Stimulated activated effector memory CD8-positive, alpha-beta T cell treated with anti-CD3 and anti-CD28 coated beads, Interleukin-12 subunit alpha, Interleukin-12 subunit beta, amount 100 ng/mL, for 72 hours (primary cell): ENCODE data around the gene MYO1E.

Experiments
- ATAC-seq: fragments of 150-1000 bp; cut with Tn5 transposase; 2 replicates; pipeline ENCODE4 v1.10.0; 2021
- DNase-seq, 2 donors: peaks; one replicate each; pipeline ENCODE4 v3.0.0; 2021 to 2022; ENCODE audit warnings: low spot score in 2 of 2
- H3K27ac Mint-ChIP-seq: one replicate; pipeline ENCODE4 v1.8.0; 2022; ENCODE audit warnings: mild to moderate bottlenecking, mixed read lengths
- H3K36me3 Mint-ChIP-seq: one replicate; pipeline ENCODE4 v1.8.0; 2022; ENCODE audit warnings: mild to moderate bottlenecking, mixed read lengths
- H3K4me1 Mint-ChIP-seq: one replicate; pipeline ENCODE4 v1.8.0; 2022; ENCODE audit warnings: mixed read lengths
- H3K4me3 Mint-ChIP-seq: one replicate; pipeline ENCODE4 v1.8.0; 2022; ENCODE audit warnings: mild to moderate bottlenecking, mixed read lengths
- H3K9me3 Mint-ChIP-seq: one replicate; pipeline ENCODE4 v1.8.0; 2022; ENCODE audit warnings: mixed read lengths

Gene MYO1E

GRCh38 chr15:59116771-59117170 is 255.9 kb downstream of the MYO1E start:
- no peaks in the 10 kb centered on the region for H3K4me1 Mint-ChIP-seq
- no peak overlapping the region for H3K4me3 Mint-ChIP-seq
- DNase-seq (no peak), ATAC-seq (no peak)
- no peaks in the 10 kb centered on the region for H3K9me3 Mint-ChIP-seq
- H3K27ac Mint-ChIP-seq, result no peak overlapping the region
- peaks cover 56% of the 10 kb centered on the region for H3K36me3 Mint-ChIP-seq

DNA sequence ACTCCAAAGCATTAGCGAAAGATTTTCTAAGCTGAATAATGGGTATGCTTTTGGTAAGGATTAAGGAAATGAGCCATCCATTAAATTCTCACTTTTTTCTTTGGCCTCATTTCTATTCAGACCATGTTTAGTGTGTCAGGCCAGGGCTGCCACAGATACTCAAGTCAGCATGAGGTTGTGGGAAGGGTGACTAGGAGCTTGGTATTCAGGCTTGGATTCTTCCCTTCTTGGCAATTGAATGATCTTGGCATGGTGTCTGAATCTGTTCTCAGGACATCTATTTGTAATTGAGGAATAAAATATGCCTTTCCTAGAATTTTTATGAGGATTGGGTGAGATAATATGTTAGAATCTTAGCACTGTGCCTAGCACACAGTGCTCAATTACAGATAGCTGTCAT is 256.5 kb downstream of the MYO1E start:
- no peak overlapping the region for H3K4me3 Mint-ChIP-seq
- ATAC-seq, result no peak
- DNase-seq, result no peak
- H3K27ac Mint-ChIP-seq, result no peak overlapping the region
- H3K9me3 Mint-ChIP-seq, result no peaks in the 10 kb centered on the region
- peaks cover 57% of the 10 kb centered on the region for H3K36me3 Mint-ChIP-seq
- no peaks in the 10 kb centered on the region for H3K4me1 Mint-ChIP-seq

GRCh38 chr15:59115047-59115446 is 257.6 kb downstream of the MYO1E start:
- H3K36me3 Mint-ChIP-seq, result peaks cover 57% of the 10 kb centered on the region
- no peak for ATAC-seq
- H3K9me3 Mint-ChIP-seq, result no peaks in the 10 kb centered on the region
- no peak overlapping the region for H3K27ac Mint-ChIP-seq
- no peak overlapping the region for H3K4me3 Mint-ChIP-seq
- H3K4me1 Mint-ChIP-seq, result no peaks in the 10 kb centered on the region
- no peak for DNase-seq

DNA sequence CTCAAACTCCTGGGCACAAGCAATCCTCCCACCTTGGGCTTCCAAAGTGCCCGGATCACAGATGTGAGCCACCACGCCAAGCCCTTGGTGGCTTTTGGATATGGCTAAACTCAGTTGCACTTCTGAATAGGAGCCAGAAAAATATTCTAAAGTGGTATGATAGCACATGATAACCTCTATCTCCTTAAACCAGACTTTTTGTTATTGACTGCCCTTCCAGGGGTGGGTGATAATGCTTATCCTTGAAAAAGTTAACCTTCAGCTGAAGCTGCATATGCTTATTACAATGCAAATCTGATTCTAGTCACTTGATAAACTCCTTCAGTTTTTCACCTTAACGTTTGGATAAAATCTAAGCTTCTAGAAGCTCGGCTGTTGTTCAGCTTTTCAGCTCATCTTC is 261.4 kb downstream of the MYO1E start:
- Mint-ChIP-seq H3K4me3 (no peak overlapping the region), H3K27ac (no peak overlapping the region), H3K4me1 (no peaks in the 10 kb centered on the region), H3K9me3 (no peaks in the 10 kb centered on the region), H3K36me3 (peaks cover 59% of the 10 kb centered on the region)
- ATAC-seq, result no peak
- DNase-seq, result no peak

DNA sequence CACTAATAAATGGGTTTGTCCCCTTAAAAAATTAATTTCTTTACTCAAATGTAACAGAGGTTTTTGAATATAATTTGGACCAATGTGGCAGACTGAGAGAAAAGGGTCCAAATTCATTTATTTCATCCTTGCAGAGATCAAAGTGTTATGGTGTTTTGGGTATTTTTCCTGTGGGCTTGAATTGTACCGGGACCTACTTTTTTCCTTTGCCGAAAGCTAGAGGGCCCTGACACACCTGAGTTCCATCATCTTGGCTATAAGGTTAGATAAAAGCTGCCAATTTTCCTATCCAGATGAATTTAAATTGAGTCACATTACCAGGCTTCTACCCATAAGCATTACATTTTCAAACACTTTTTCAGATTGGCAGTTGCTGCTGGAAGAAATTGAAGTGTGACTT is 266.8 kb downstream of the MYO1E start:
- DNase-seq, result no peak
- peak overlapping the region; percentile 97 for H3K27ac Mint-ChIP-seq

GRCh38 chr15:59104912-59105732 is 267.5 kb downstream of the MYO1E start, which contains the start of gene CCNB2:
TSS of gene CCNB2 (plus strand) at chr15:59105146. CDS start at chr15:59105269, 123 bp downstream.
- no peaks in the 10 kb centered on the region for H3K9me3 Mint-ChIP-seq
- H3K27ac Mint-ChIP-seq, result peak within 1 kb of the TSS; percentile 97
- peak within 1 kb of the TSS; percentile 86 for H3K4me3 Mint-ChIP-seq
- peaks cover 43% of the 10 kb centered on the region for H3K36me3 Mint-ChIP-seq
- peak; percentile 61 to 88 for DNase-seq
- peaks cover 15% of the 10 kb centered on the region for H3K4me1 Mint-ChIP-seq
- peak; percentile 99 for ATAC-seq

More for the DNA sequence above, 266.8 kb downstream of the MYO1E start:
- peak overlapping the region; percentile 86 for H3K4me3 Mint-ChIP-seq
- peaks cover 43% of the 10 kb centered on the region for H3K36me3 Mint-ChIP-seq
- H3K9me3 Mint-ChIP-seq, result no peaks in the 10 kb centered on the region
- peaks cover 15% of the 10 kb centered on the region for H3K4me1 Mint-ChIP-seq
- no peak for ATAC-seq

- H3K9me3 Mint-ChIP-seq, result no peaks in the 10 kb centered on the region
- H3K36me3 Mint-ChIP-seq, result peaks cover 43% of the 10 kb centered on the region
- H3K4me3 Mint-ChIP-seq, result peak overlapping the region; percentile 86
- H3K27ac Mint-ChIP-seq, result peak overlapping the region; percentile 97
- DNase-seq (no peak), ATAC-seq (no peak)
- H3K4me1 Mint-ChIP-seq, result peaks cover 15% of the 10 kb centered on the region
Observed at GRCh38 chr15:59104602-59104911, 268.1 kb downstream of the MYO1E start.

GRCh38 chr15:59099162-59099685 is 273.4 kb downstream of the MYO1E start:
- H3K27ac Mint-ChIP-seq, result peak overlapping the region; percentile 20
- no peak overlapping the region for H3K4me3 Mint-ChIP-seq
- peaks cover 36% of the 10 kb centered on the region for H3K36me3 Mint-ChIP-seq
- peaks cover 3% of the 10 kb centered on the region for H3K4me1 Mint-ChIP-seq
- DNase-seq (no peak), ATAC-seq (no peak)
- no peaks in the 10 kb centered on the region for H3K9me3 Mint-ChIP-seq

- no peak for ATAC-seq
- no peak overlapping the region for H3K4me3 Mint-ChIP-seq
- H3K27ac Mint-ChIP-seq, result no peak overlapping the region
- peaks cover 64% of the 10 kb centered on the region for H3K36me3 Mint-ChIP-seq
- no peaks in the 10 kb centered on the region for H3K9me3 Mint-ChIP-seq
- no peaks in the 10 kb centered on the region for H3K4me1 Mint-ChIP-seq
- no peak for DNase-seq
Observed at GRCh38 chr15:59096429-59096828, 276.2 kb downstream of the MYO1E start.

DNA sequence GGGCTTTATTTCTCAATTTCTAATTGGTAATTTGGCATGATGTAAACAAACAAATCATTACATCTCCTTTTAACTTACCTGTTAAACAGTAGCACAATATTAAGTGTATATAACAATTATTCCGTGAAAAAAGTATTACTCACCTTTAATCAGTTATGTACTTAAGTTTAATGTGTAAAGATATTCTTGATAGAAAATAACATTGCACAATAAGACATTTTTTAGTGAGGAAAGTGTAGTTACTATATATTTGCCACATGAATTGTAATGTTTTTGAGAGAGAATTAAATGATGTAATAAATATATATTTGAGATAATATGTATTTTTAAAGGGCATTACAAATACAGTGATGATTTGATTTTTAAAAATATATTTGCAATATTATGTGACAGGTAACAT is 278.6 kb downstream of the MYO1E start:
- Mint-ChIP-seq H3K36me3 (peaks cover 88% of the 10 kb centered on the region), H3K4me1 (no peaks in the 10 kb centered on the region), H3K27ac (no peak overlapping the region), H3K9me3 (no peaks in the 10 kb centered on the region), H3K4me3 (no peak overlapping the region)
- DNase-seq, result no peak
- no peak for ATAC-seq

DNA sequence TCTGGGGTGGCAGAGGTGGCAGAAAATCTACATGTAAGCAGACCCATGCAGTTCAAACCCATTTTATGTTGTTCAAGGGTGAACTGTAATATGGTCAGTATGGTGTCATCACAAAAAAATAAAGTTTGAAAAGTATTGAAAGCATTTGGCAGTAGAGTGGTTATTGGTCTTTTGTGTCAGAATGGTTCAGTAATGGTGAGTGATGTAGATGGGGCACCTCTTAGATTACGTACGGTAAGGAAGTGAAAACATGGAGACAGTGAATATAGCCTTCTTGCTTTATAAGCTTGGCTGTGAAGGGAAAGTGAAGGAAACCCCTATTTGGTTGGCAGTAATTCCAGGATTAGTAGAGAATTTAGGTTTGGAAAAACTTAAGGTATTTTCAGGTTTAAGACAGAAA is 284.9 kb downstream of the MYO1E start:
- H3K9me3 Mint-ChIP-seq, result no peaks in the 10 kb centered on the region
- DNase-seq (no peak), ATAC-seq (no peak)
- no peaks in the 10 kb centered on the region for H3K4me1 Mint-ChIP-seq
- peak overlapping the region; percentile 1 for H3K27ac Mint-ChIP-seq
- H3K4me3 Mint-ChIP-seq, result no peak overlapping the region
- H3K36me3 Mint-ChIP-seq, result peaks cover 88% of the 10 kb centered on the region
